DMS114 treated with DMSO at 0.1 percent for 48 hours (cell line): ENCODE results near the gene NAA38.
"Not testable (repeated sequence)": the region's sequence is repeated elsewhere in the genome, so short reads cannot be mapped to it uniquely, and the experiment has no call there.

ENCODE experiments used
- DNase-seq: peaks from one replicate; lab custom pipeline; 2025; ENCODE audit not compliant: unreplicated experiment; lab: John Stamatoyannopoulos, UW

Gene NAA38

GRCh38 chr17:7825206-7825990 is 32.0 kb downstream of the NAA38 start:
- DNase-seq, result no peak

GRCh38 chr17:7824021-7824924 is 33.1 kb downstream of the NAA38 start:
- DNase-seq, result no peak

- DNase-seq, result no peak
Measured at GRCh38 chr17:7823581-7824001, 33.8 kb downstream of the NAA38 start.

- no peak for DNase-seq
Measured at GRCh38 chr17:7822126-7822525, 35.2 kb downstream of the NAA38 start.

- DNase-seq, result no peak
Measured at GRCh38 chr17:7820231-7820630, 37.1 kb downstream of the NAA38 start.

GRCh38 chr17:7818746-7819645 is 38.4 kb downstream of the NAA38 start:
- no peak for DNase-seq

GRCh38 chr17:7818026-7818425 is 39.3 kb downstream of the NAA38 start:
- DNase-seq, result no peak

- DNase-seq, result no peak
Measured at GRCh38 chr17:7817643-7817964, 39.8 kb downstream of the NAA38 start.

- no peak for DNase-seq
Measured at GRCh38 chr17:7816926-7817642, 40.3 kb downstream of the NAA38 start.

GRCh38 chr17:7814969-7815368 is 42.4 kb downstream of the NAA38 start:
- DNase-seq, result no peak

GRCh38 chr17:7811251-7811650 is 46.1 kb downstream of the NAA38 start:
- no peak for DNase-seq

GRCh38 chr17:7809791-7810343 is 47.5 kb downstream of the NAA38 start:
- DNase-seq, result not testable (repeated sequence)

GRCh38 chr17:7809086-7809790 is 48.1 kb downstream of the NAA38 start:
- no peak for DNase-seq

- no peak for DNase-seq
Measured at GRCh38 chr17:7807206-7807605, 50.2 kb downstream of the NAA38 start.
